IMR-90 (cell line): ENCODE measurements around the gene MRPL21. TPM values are rescaled to one million over a fixed set of nuclear protein-coding genes. Genes with fewer than 3 reads are reported as not detected.

Source experiments
- ATAC-seq: fragments of 200-7000 bp; cut with Tn5 transposase; 2 replicates; pipeline ENCODE4 v1.9.1; 2020; ENCODE audit warnings: low read depth, mild to moderate bottlenecking, moderate library complexity
- BruUV-seq: library from RNA; stranded (reverse); fragments of 400-500 nt; replicated peaks from 2 replicates; lab custom pipeline; 2021; lab: Mats Ljungman, UMichigan
- CTCF ChIA-PET: fragments of 300-600 bp; formaldehyde crosslinking; extraction: SDS; loops from one replicate; lab custom pipeline; 2021; ENCODE audit warnings: antibody characterized with exemption; lab: Yijun Ruan, JAX
- POLR2A ChIA-PET: fragments of 300-600 bp; sonication (Branson Sonifier 250); formaldehyde crosslinking; loops from one replicate; lab custom pipeline; 2022; ENCODE audit warnings: antibody characterized with exemption; ENCODE audit not compliant: unreplicated experiment; lab: Charles Lee
- DNase-seq: peaks from one replicate; pipeline ENCODE4 v3.0.0; 2013
- H2AFZ ChIP-seq: replicated peaks from 2 replicates; pipeline ENCODE3; 2013; ENCODE audit warnings: low read length, mild to moderate bottlenecking; ENCODE audit not compliant: poor library complexity
- H2AK5ac ChIP-seq: 2 replicates; pipeline ENCODE4 v1.6.1; 2013; ENCODE audit warnings: low read depth, low read length, inconsistent platforms
- H2AK9ac ChIP-seq: replicated peaks from 2 replicates; pipeline ENCODE3; 2013; ENCODE audit warnings: mild to moderate bottlenecking, low read depth, low read length, moderate library complexity; ENCODE audit not compliant: poor library complexity
- H2BK120ac ChIP-seq: 2 replicates; pipeline ENCODE4 v1.6.1; 2013; ENCODE audit warnings: low read depth, low read length, inconsistent platforms
- H2BK15ac ChIP-seq: 3 replicates; pipeline ENCODE4 v1.6.1; 2013; ENCODE audit warnings: low read depth, low read length, inconsistent platforms
- H2BK20ac ChIP-seq: 2 replicates; pipeline ENCODE4 v1.6.1; 2013; ENCODE audit warnings: low read depth, mild to moderate bottlenecking, inconsistent platforms, low read length, moderate library complexity
- H2BK5ac ChIP-seq: 2 replicates; pipeline ENCODE4 v1.6.1; 2013; ENCODE audit warnings: mild to moderate bottlenecking, low read depth, low read length, inconsistent platforms; ENCODE audit not compliant: poor library complexity, severe bottlenecking
- H3K14ac ChIP-seq: replicated peaks from 2 replicates; pipeline ENCODE4 v1.6.1; 2013; ENCODE audit warnings: low read depth, low read length, inconsistent platforms
- H3K18ac ChIP-seq: 2 replicates; pipeline ENCODE4 v1.6.1; 2013; ENCODE audit warnings: low read depth, low read length, control low read depth
- H3K23ac ChIP-seq: 2 replicates; pipeline ENCODE4 v1.6.1; 2013; ENCODE audit warnings: low read depth, low read length, inconsistent platforms
- H3K27ac ChIP-seq: 2 replicates; pipeline ENCODE4 v1.5.1; 2013; ENCODE audit warnings: mild to moderate bottlenecking, control low read depth, low read length; ENCODE audit not compliant: insufficient read depth
- H3K27me3 ChIP-seq: 2 replicates; pipeline ENCODE4 v1.6.1; 2013; ENCODE audit warnings: low read length; ENCODE audit not compliant: control insufficient read depth, insufficient read depth
- H3K36me3 ChIP-seq: 2 replicates; pipeline ENCODE4 v1.6.1; 2013; ENCODE audit warnings: low read length, mixed read lengths; ENCODE audit not compliant: control insufficient read depth, insufficient read depth
- H3K4ac ChIP-seq: 2 replicates; pipeline ENCODE4 v1.6.1; 2013; ENCODE audit warnings: low read depth, low read length, inconsistent platforms
- H3K4me1 ChIP-seq: 2 replicates; pipeline ENCODE4 v1.6.1; 2013; ENCODE audit warnings: low read length, mixed read lengths; ENCODE audit not compliant: control insufficient read depth, insufficient read depth
- H3K4me2 ChIP-seq: 2 replicates; pipeline ENCODE4 v1.6.1; 2013; ENCODE audit warnings: low read depth, mild to moderate bottlenecking, control low read depth, low read length, moderate library complexity
- H3K4me3 ChIP-seq: 2 replicates; pipeline ENCODE4 v1.5.1; 2013; ENCODE audit warnings: low read depth, mild to moderate bottlenecking, control low read depth, low read length, moderate library complexity; ENCODE audit not compliant: insufficient read depth
- H3K56ac ChIP-seq: 2 replicates; pipeline ENCODE4 v1.6.1; 2013; ENCODE audit warnings: low read length, inconsistent platforms; ENCODE audit not compliant: insufficient read depth; ENCODE audit errors: extremely low read depth
- H3K79me1 ChIP-seq, 2 experiments: 2 replicates each; pipeline ENCODE4 v1.6.1; 2013; ENCODE audit warnings: low read length in 2 of 2, inconsistent platforms in 1 of 2, low read depth in 1 of 2
- H3K9ac ChIP-seq: 2 replicates; pipeline ENCODE4 v1.6.1; 2013; ENCODE audit warnings: low read depth, low read length, control low read depth
- H3K9me1 ChIP-seq: 2 replicates; pipeline ENCODE4 v1.6.1; 2013; ENCODE audit warnings: low read length, inconsistent platforms; ENCODE audit not compliant: insufficient read depth
- H3K9me3 ChIP-seq: 2 replicates; pipeline ENCODE4 v1.6.1; 2013; ENCODE audit warnings: low read length; ENCODE audit not compliant: control insufficient read depth, insufficient read depth
- H4K20me1 ChIP-seq: 2 replicates; pipeline ENCODE4 v1.6.1; 2013; ENCODE audit warnings: low read length, inconsistent platforms; ENCODE audit not compliant: insufficient read depth
- H4K5ac ChIP-seq: 2 replicates; pipeline ENCODE4 v1.6.1; 2013; ENCODE audit warnings: mild to moderate bottlenecking, low read depth, low read length, control low read depth
- H4K8ac ChIP-seq, 2 experiments: 2 replicates each; pipeline ENCODE4 v1.6.1; 2013; ENCODE audit warnings: low read depth in 2 of 2, low read length in 2 of 2, control low read depth in 1 of 2, inconsistent platforms in 1 of 2
- H4K91ac ChIP-seq: 2 replicates; pipeline ENCODE4 v1.6.1; 2013; ENCODE audit warnings: low read depth, low read length, inconsistent platforms; ENCODE audit not compliant: insufficient read depth
- BHLHE40 ChIP-seq: fragments of 150-350 bp; IDR thresholded peaks from 2 replicates; pipeline ENCODE4 v1.6.1; 2016; ENCODE audit warnings: mild to moderate bottlenecking, low read depth, low read length
- ELK1 ChIP-seq: fragments of 150-350 bp; IDR thresholded peaks from 2 replicates; pipeline ENCODE4 v1.6.1; 2016; ENCODE audit warnings: low read depth, mild to moderate bottlenecking, low read length, moderate library complexity, borderline replicate concordance
- FOS ChIP-seq: fragments of 150-350 bp; IDR thresholded peaks from 2 replicates; pipeline ENCODE4 v1.6.1; 2016; ENCODE audit warnings: low read depth, low read length
- MAFK ChIP-seq: IDR thresholded peaks from 2 replicates; pipeline ENCODE4 v1.6.1; 2012; ENCODE audit warnings: low read depth, low read length, improper control_type of control experiment
- MXI1 ChIP-seq: IDR thresholded peaks from 2 replicates; pipeline ENCODE4 v1.6.1; 2012; ENCODE audit warnings: low read depth, mild to moderate bottlenecking, low read length, moderate library complexity, borderline replicate concordance
- WGBS, 2 experiments: methylation state at CpG; one replicate each; pipeline versions ENCODE4 v1.1.5 to v1.1.7; 2013; ENCODE audit warnings: missing lambda C conversion rate in 2 of 2; ENCODE audit not compliant: insufficient read length in 1 of 2; ENCODE audit errors: extremely low coverage in 2 of 2; 5-methylcytosine and 5-hydroxymethylcytosine counted together
- dilution Hi-C: fragments of 300-500 bp; cut with HindIII; formaldehyde crosslinking; loops from one replicate; pipeline ENCODE4 v1.14.3; 2018; ENCODE audit warnings: low sequenced_read_pairs; ENCODE audit not compliant: unreplicated experiment
- in situ Hi-C: fragments of 300-500 bp; cut with MboI; formaldehyde crosslinking; loops from 3 replicates; pipeline ENCODE4 v1.14.3; 2019; ENCODE audit warnings: low sequenced_read_pairs, inconsistent platforms, mixed read lengths
- intact Hi-C: fragments of 100-400 bp; cut with micrococcal nuclease; formaldehyde crosslinking; loops from 2 replicates; pipeline ENCODE4 v1.10.0; 2022
- polyA plus RNA-seq, 3 experiments: library from polyadenylated mRNA; depleted of rRNA; stranded (reverse); fragments of >200 nt; gene quantifications; 2 replicates each; pipeline ENCODE4 v1.2.3, GENCODE V29; 2012; ENCODE audit warnings: low replicate concordance in 1 of 3
- total RNA-seq: library from RNA; depleted of rRNA; stranded (reverse); fragments of >200 nt; gene quantifications from 2 replicates; pipeline ENCODE4 v1.2.3, GENCODE V29; 2012
- TF ChIP-seq, protein P1 (sequence below): fragments of 150-350 bp; IDR thresholded peaks from 2 replicates; pipeline ENCODE4 v1.6.1; 2017; ENCODE audit warnings: mild to moderate bottlenecking, antibody characterized with exemption, low read length, low read depth

MRPL21 gene
- total and polyA plus RNA-seq, 2 of the 4 experiments (the other 2 are of a cell fraction) = 19.2 to 26.3 TPM

- no peaks in the 10 kb centered on the region for H3K9me1 ChIP-seq
- H3K4me3 ChIP-seq = no peak overlapping the region
- H3K56ac ChIP-seq = no peak overlapping the region
- intact Hi-C loops (no loop called here), in situ Hi-C loops (no loop called here), dilution Hi-C loops (no loop called here)
- H3K18ac ChIP-seq = no peak overlapping the region
- H3K4me1 ChIP-seq = 0 out of 2 replicates have a peak, but pooled peaks cover 3% of the 10 kb centered on the region
- no peak overlapping the region for H2BK5ac ChIP-seq
- no peak overlapping the region for H4K8ac ChIP-seq
- no TSS peak for BruUV-seq
- H3K14ac ChIP-seq = no peak overlapping the region
- peaks cover 7 to 12% of the 10 kb centered on the region in 2 experiments for H3K79me1 ChIP-seq
- no peak overlapping the region for H3K9ac ChIP-seq
- DNase-seq = peak; percentile 34
- CTCF ChIA-PET = no interaction called here
- H3K4me2 ChIP-seq = no peak overlapping the region
- no peaks in the 10 kb centered on the region for H3K27me3 ChIP-seq
- no peak overlapping the region for H4K91ac ChIP-seq
- H2BK120ac ChIP-seq = no peak overlapping the region
- POLR2A ChIA-PET = no interaction called here
- H2AK9ac ChIP-seq = no peak overlapping the region
- H2AK5ac ChIP-seq = no peak overlapping the region
- H3K4ac ChIP-seq = no peak overlapping the region
- H2AFZ ChIP-seq = no peak overlapping the region
- no peak overlapping the region for H2BK15ac ChIP-seq
- peaks cover 57% of the 10 kb centered on the region for H3K36me3 ChIP-seq
- no peak overlapping the region for H2BK20ac ChIP-seq
- H3K9me3 ChIP-seq = no peaks in the 10 kb centered on the region
- peak; percentile 42; the same call in 1 of the 2 replicates for ATAC-seq
- TF ChIP-seq, protein P1, sequence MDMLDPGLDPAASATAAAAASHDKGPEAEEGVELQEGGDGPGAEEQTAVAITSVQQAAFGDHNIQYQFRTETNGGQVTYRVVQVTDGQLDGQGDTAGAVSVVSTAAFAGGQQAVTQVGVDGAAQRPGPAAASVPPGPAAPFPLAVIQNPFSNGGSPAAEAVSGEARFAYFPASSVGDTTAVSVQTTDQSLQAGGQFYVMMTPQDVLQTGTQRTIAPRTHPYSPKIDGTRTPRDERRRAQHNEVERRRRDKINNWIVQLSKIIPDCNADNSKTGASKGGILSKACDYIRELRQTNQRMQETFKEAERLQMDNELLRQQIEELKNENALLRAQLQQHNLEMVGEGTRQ = no peak
- no peak for TF ChIP-seq MXI1
- no peak for TF ChIP-seq FOS
- TF ChIP-seq BHLHE40 = no peak
- no peak for TF ChIP-seq MAFK
- TF ChIP-seq ELK1 = no peak
- no peak overlapping the region for H4K5ac ChIP-seq
- no peaks in the 10 kb centered on the region for H4K20me1 ChIP-seq
- no peak overlapping the region for H3K23ac ChIP-seq
- no CpG with 5 or more reads among the region's 5 CpGs for WGBS, 2 experiments
- H3K27ac ChIP-seq = no peak overlapping the region
These were observed 8.6 kb upstream of the MRPL21 start for GRCh38 chr11:68912254-68912653.
